Forelimb muscle (tissue), 1 donor: ENCODE results near the gene UQCRH. TPM values are rescaled to one million over a fixed set of nuclear protein-coding genes. Genes with fewer than 3 reads are reported as not detected.

Experiments
- DNase-seq: peaks from one replicate; pipeline ENCODE4 v3.0.0-alpha.2; 2013; ENCODE audit warnings: low read depth
- polyA plus RNA-seq: library from polyadenylated mRNA; unstranded; fragments of 120-200 nt; gene quantifications from one replicate; pipeline ENCODE4 v1.2.1, GENCODE V29; 2013; ENCODE audit not compliant: insufficient read length

UQCRH gene
- polyA plus RNA-seq: 291 TPM

DNA sequence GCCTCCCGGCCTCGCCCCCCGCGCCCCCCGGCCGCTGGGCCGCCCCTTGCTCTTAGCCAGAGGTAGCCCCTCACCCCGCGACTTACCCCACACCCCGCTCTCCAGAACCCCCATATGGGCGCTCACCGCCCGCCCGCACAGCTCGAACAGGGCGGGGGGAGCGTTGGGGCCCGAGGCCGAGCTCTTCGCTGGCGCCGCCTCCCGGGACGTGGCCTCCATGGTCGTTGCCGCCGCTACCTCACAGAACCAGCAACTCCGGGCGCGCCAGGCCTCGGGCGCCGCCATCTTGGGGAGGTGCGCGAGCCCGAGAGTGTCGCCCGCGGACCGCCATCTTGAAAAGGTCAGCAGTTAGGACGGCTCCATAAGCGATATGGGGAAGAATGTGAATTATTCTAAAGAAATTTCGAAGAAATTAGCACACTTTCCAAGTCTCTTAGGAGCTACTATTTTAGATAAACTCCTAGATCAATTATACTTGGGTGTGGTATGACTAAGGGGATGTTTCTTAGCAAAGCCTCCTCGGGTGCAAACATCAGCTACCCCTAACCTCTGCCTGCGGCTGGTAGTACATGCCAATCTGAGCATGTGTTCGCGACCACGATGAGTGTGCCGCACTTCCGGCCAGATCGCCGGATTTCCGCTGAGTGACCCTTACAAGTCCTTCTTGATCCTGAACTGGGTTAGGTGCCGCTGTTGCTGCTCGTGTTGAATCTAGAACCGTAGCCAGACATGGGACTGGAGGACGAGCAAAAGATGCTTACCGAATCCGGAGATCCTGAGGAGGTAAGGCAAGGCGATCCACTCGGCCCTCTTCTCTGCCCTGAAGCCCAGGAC is at the start of gene UQCRH, which contains the start of gene LRRC41:
TSS of gene UQCRH (plus strand) at position 661 of the 834 bp plus-strand sequence. CDS start at position 730, 69 bp downstream.
TSS of gene LRRC41 (minus strand) at position 579 of the 834 bp plus-strand sequence. CDS start at position 285, 294 bp downstream.
- peak; percentile 93 for DNase-seq

- DNase-seq: no peak
Measured at GRCh38 chr1:46254668-46255067, 48.8 kb upstream of the UQCRH start.

GRCh38 chr1:46256523-46256922 is 47.0 kb upstream of the UQCRH start:
- DNase-seq: no peak

DNA sequence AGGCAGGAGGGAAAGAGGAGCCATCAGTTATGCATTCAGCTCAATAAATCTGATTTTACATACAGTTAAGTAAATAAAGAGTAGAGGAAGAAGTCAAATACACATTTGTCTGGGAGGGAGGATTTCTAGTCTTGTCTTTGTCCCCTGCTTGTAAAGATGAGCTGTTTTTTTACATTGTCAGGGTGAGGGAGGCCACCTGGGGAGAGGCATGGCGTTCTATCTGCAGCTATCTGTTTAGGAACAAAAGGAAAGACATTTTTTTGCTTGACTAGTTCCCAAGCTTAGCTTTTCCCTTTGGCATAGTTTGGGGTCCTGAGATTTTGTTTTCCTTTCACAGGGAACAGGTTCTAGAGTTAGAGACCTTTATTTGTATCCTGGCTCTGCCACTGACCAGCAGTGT is 41.0 kb upstream of the UQCRH start:
- no peak for DNase-seq

- DNase-seq: no peak
Measured at GRCh38 chr1:46263146-46263545, 40.4 kb upstream of the UQCRH start.

DNA sequence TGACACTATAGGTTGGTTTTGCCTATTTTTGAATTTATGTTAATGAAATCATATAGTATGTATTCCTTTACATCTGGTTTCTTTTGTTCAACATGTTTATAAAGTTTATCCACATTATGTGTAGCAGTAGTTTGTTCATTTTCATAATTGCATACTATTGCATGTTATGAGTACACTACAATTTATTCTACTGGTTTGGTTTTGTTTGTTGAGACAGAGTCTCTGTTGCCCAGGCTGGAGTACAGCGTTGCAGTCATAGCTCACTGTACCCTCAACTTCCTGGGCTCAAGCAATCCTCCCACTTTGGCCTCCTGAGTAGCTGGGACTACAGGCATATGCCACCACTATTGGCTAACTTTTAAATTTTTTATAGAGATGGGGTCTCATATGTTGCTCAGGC is 34.9 kb upstream of the UQCRH start:
- DNase-seq: no peak

DNA sequence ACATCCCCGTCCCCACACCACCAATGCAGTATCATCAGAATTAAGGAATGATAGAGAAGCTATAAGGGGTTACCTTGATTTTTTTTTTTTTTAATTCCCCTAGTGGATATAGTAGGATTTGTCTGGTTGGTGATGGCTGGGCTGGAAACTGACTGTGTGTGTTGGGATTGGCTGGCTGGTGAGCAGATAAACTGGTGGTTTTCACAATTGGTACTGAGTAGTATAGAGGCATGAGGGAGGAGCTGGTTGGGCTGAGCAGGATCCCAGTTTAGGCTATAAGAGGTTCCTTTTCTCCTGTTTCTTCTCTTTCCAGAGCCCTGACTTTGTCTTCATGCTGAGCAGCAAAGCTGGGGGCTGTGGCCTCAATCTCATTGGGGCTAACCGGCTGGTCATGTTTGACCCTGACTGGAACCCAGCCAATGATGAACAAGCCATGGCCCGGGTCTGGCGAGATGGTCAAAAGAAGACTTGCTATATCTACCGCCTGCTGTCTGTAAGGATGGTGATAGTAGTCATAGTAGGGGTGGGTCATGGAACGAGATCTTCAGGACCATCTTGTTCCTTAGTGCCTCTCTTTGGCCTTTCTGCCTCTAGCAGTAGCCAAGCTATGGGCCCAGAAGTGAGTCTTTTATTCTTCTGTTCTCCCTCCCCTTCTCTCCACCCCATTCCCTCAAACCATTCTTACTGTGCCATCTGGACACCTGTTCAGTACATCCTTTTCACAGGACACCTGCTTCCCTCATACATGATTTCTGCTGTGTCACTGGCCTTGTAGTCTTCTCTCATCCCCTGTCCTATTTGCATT is 29.1 kb upstream of the UQCRH start:
- no peak for DNase-seq

DNA sequence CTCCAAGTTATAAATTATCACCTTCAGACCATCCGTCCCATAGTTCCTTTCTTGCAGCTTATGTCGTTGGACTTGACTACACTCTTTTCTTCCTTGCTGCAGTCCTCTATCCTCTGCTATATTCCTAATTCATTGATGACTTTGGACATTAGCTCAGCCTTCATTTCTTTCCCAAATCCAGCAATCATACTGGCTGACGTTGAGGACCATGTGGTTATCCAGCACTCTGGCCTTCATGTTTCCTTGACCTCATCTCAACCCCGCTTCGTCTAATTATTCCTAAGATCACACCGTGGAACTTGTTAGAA is 28.5 kb upstream of the UQCRH start:
- no peak for DNase-seq

GRCh38 chr1:46277658-46278373 is 25.7 kb upstream of the UQCRH start:
- DNase-seq: no peak

GRCh38 chr1:46278807-46279206 is 24.7 kb upstream of the UQCRH start:
- DNase-seq: no peak

DNA sequence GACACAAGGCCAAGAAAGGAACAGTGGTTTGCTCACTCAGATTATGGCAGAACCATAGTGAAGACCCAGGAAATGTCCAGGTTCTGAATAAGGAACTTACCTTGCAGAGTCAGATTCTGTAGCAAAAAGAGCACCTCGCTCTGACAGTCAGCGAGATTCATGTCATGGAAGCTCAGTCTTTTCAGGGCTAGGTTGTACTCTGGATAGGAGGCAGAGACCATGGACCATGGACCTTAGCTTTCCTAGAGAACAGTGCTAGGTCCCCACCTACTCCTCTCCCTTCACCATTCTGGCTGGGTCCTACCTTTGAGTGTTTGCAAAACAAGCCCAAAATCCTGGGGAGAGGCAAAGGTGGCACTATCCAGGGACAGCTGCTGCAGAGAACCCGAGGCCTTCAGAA is 23.4 kb upstream of the UQCRH start:
- DNase-seq: no peak

- DNase-seq: no peak
Measured at GRCh38 chr1:46281021-46281420, 22.5 kb upstream of the UQCRH start.

GRCh38 chr1:46284058-46284457 is 19.4 kb upstream of the UQCRH start:
- no peak for DNase-seq

DNA sequence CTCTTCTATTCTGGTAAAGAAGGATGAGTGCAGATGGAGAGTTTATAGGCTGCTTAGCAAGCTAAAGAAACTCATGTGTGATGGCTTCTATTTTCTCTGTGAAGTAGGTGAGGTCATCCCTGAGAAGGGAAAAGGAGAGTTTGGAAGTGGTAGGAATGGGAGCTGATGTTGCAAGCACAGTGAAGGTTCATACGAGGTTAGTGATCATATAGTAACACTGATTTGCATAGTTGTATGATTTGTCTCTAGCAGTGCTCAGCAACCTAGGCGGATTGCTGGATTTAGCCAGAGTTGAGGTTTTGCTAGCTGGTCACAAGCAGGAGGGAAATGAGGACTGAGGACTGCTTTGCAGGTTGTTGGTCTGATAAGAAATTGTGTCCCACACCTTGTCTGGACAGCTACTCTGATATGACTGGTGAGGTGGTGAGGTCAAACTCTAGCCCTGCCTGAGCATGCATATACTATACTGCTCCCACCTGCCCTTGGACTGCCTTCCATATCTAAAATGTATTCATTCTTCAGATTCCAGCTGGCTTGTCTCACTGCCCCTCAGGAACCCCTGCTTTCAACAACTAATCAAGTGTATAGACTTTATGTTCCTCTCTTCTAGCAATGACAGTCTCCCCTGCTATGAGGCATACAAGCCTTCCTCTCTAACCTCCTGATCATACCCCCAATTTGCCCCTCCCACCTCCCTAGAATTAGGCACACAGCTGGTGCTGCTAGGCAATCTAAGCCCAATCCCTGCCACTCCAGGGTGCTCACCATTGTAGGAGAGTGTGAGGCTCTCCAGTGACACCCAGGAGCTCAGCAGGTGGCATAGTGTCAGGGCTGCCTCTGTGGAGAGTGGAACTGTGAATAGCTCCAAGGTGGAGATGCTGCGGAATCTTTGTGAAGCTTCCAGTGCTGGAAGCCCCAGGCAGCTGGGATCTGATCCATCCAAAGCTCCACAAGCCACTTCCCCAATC is 18.6 kb upstream of the UQCRH start:
- DNase-seq: no peak

GRCh38 chr1:46285730-46286477 is 17.6 kb upstream of the UQCRH start:
- no peak for DNase-seq

GRCh38 chr1:46288485-46289133 is 14.9 kb upstream of the UQCRH start:
- DNase-seq: no peak

- no peak for DNase-seq
Measured at GRCh38 chr1:46289134-46289494, 14.4 kb upstream of the UQCRH start.

DNA sequence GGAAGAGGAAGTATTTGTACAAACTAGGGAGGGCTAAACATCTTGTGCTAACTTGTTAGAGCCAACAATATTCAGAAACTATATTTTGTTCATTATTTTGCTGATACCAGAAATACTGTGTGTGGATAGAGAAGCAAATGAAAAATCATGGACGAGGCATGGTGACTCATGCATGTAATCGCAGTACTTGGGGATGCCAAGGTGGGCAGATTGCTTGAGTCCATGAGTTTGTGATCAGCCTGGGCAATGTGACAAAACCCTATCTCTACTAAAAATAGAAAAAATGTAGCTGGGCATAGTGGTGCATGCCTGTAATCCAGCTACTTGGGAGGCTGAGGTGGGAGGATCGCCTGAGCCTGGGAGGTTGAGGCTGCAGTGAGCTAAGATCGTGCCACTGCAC is 13.5 kb upstream of the UQCRH start:
- no peak for DNase-seq

DNA sequence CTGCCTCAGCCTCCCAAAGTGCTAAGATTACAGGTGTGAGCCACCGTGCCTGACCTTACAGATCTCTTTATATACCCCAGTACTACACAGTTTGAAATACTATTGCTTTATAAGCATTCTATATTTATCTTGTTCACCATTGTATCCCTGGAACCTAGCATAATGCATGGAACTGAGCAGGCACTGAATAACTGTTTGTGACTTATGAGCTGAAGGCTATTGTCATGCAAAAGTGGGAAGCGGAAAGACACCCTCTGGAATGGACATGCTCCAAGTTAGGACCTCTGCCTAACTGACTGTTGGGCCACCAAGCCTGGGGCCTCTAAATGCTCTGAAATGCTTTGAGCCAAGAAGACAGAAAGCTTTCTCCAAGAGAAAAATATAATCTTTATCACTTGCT is 8.2 kb upstream of the UQCRH start:
- DNase-seq: no peak

DNA sequence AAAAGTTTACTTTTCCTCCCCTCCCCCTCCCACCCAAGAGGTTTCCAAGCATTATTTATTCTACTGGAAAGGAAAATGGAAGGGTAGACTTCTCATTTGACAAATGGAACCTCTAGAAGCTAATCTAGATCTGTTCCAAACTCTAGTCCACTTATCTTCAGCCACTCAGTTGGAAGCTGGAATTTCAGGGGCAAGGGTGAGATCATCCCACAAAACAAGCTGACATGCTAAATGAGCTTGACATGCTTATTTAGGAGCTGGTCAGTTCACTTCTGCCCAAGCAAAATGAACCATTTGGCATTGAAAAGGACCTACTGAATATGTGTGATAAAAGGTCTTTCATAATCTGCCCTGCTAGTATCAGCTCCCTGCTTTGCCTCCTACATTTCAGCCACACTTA is 5.1 kb upstream of the UQCRH start:
- DNase-seq: no peak
